B cell (primary cell): ENCODE measurements around the gene ZNF611.

Experiments used
- EZH2 ChIP-seq: IDR thresholded peaks from 2 replicates; pipeline ENCODE4 v1.6.1; 2012; ENCODE audit warnings: borderline replicate concordance, low read depth, mild to moderate bottlenecking, moderate library complexity, low read length; ENCODE audit not compliant: insufficient read depth, poor library complexity, severe bottlenecking
- TF ChIP-seq, protein P1 (sequence below): fragments of 200-600 bp; IDR thresholded peaks from one replicate; pipeline ENCODE4 v1.8.0; 2022; ENCODE audit warnings: antibody characterized with exemption, mild to moderate bottlenecking

DNA sequence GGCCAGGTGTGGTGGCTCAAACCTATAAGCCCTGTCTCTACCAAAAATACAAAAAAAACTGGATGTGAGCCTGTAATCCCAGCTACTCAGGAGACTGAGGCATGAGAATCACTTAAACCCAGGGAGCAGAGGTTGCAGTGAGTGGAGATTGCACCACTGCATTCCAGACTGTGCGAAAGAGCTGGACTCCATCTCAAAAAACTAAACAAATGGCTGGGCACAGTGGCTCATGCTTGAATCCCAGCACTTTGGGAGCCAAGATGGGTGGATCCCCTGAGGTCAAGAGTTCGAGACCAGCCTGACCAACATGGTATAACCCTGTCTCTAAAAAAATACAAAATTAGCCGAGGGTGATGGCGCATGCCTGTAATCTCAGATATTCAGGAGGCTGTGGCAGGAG, 61.8 kb downstream of the ZNF611 start:
- TF ChIP-seq EZH2: no peak
- TF ChIP-seq, protein P1, sequence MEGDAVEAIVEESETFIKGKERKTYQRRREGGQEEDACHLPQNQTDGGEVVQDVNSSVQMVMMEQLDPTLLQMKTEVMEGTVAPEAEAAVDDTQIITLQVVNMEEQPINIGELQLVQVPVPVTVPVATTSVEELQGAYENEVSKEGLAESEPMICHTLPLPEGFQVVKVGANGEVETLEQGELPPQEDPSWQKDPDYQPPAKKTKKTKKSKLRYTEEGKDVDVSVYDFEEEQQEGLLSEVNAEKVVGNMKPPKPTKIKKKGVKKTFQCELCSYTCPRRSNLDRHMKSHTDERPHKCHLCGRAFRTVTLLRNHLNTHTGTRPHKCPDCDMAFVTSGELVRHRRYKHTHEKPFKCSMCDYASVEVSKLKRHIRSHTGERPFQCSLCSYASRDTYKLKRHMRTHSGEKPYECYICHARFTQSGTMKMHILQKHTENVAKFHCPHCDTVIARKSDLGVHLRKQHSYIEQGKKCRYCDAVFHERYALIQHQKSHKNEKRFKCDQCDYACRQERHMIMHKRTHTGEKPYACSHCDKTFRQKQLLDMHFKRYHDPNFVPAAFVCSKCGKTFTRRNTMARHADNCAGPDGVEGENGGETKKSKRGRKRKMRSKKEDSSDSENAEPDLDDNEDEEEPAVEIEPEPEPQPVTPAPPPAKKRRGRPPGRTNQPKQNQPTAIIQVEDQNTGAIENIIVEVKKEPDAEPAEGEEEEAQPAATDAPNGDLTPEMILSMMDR: no peak
